Body of pancreas (tissue), 4 donors: ENCODE data around the gene RRN3. TPM values are rescaled to one million over a fixed set of nuclear protein-coding genes. Genes with fewer than 3 reads are reported as not detected.
"Not testable (repeated sequence)": the region's sequence is repeated elsewhere in the genome, so short reads cannot be mapped to it uniquely, and the experiment has no call there.

Source experiments
- ATAC-seq: fragments of 150-250 bp; one replicate; pipeline ENCODE4 v1.9.1; 2016
- DNase-seq, 4 donors: peaks; one replicate each; pipeline ENCODE4 v3.0.0-alpha.2; 2019
- H3K27ac ChIP-seq, 4 donors: fragments of 200-600 bp; sonication (generic); 1 replicate in 3 of 4; 2 replicates in 1 of 4; pipeline versions ENCODE4 v1.5.1 to v1.6.1; 2016 to 2019; ENCODE audit warnings: mild to moderate bottlenecking in 1 of 4, mixed read lengths in 1 of 4, moderate library complexity in 1 of 4
- H3K27me3 ChIP-seq, 2 donors: fragments of 200-600 bp; sonication (generic); one replicate each; pipeline ENCODE4 v1.6.0; 2016; ENCODE audit warnings: mild to moderate bottlenecking in 1 of 2
- H3K36me3 ChIP-seq, 2 donors: fragments of 200-600 bp; sonication (generic); replicated peaks in 1 of 2; 2 replicates each; pipeline ENCODE4 v1.5.1; 2016; ENCODE audit warnings: low read depth in 2 of 2; ENCODE audit not compliant: insufficient read depth in 1 of 2
- H3K4me1 ChIP-seq: fragments of 200-600 bp; sonication (generic); one replicate; pipeline ENCODE4 v1.6.0; 2016
- H3K4me3 ChIP-seq, 2 donors: fragments of 200-600 bp; sonication (generic); 1 replicate in 1 of 2; 2 replicates in 1 of 2; pipeline ENCODE4 v1.5.1; 2016 to 2019
- H3K9me3 ChIP-seq, 3 donors: fragments of 200-600 bp; sonication (generic); 1 replicate in 2 of 3; 2 replicates in 1 of 3; pipeline ENCODE4 v1.5.1; 2016
- POLR2A ChIP-seq, 3 donors: fragments of 450-650 bp; IDR thresholded peaks; one replicate each; pipeline ENCODE4 v1.6.1; 2016; ENCODE audit warnings: antibody characterized with exemption in 3 of 3, mild to moderate bottlenecking in 2 of 3
- WGBS, 2 donors: methylation state at CpG; one replicate each; pipeline ENCODE4 v1.1.5; 2017; 5-methylcytosine and 5-hydroxymethylcytosine counted together
- intact Hi-C: fragments of 100-400 bp; cut with DNase I; formaldehyde crosslinking; loops from one replicate; pipeline ENCODE4 v1.15.1; 2023
- total RNA-seq, 2 donors: library from RNA; depleted of rRNA; stranded (reverse); fragments of >200 nt; gene quantifications; one replicate each; pipeline ENCODE4 v1.1.0, GENCODE V29; 2016
- TF ChIP-seq, protein P1 (sequence below), 7 experiments: fragments of 450-650 bp in 4 of 7; fragments of 200-600 bp in 3 of 7; sonication (generic) in 3 of 7; IDR thresholded peaks; one replicate each; pipeline ENCODE4 v1.5.1; 2016 to 2019; ENCODE audit warnings: antibody characterized with exemption in 7 of 7

Gene RRN3, protein sequence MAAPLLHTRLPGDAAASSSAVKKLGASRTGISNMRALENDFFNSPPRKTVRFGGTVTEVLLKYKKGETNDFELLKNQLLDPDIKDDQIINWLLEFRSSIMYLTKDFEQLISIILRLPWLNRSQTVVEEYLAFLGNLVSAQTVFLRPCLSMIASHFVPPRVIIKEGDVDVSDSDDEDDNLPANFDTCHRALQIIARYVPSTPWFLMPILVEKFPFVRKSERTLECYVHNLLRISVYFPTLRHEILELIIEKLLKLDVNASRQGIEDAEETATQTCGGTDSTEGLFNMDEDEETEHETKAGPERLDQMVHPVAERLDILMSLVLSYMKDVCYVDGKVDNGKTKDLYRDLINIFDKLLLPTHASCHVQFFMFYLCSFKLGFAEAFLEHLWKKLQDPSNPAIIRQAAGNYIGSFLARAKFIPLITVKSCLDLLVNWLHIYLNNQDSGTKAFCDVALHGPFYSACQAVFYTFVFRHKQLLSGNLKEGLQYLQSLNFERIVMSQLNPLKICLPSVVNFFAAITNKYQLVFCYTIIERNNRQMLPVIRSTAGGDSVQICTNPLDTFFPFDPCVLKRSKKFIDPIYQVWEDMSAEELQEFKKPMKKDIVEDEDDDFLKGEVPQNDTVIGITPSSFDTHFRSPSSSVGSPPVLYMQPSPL
- total RNA-seq, result 10 to 100 TPM; 12.2 to 12.5 TPM

DNA sequence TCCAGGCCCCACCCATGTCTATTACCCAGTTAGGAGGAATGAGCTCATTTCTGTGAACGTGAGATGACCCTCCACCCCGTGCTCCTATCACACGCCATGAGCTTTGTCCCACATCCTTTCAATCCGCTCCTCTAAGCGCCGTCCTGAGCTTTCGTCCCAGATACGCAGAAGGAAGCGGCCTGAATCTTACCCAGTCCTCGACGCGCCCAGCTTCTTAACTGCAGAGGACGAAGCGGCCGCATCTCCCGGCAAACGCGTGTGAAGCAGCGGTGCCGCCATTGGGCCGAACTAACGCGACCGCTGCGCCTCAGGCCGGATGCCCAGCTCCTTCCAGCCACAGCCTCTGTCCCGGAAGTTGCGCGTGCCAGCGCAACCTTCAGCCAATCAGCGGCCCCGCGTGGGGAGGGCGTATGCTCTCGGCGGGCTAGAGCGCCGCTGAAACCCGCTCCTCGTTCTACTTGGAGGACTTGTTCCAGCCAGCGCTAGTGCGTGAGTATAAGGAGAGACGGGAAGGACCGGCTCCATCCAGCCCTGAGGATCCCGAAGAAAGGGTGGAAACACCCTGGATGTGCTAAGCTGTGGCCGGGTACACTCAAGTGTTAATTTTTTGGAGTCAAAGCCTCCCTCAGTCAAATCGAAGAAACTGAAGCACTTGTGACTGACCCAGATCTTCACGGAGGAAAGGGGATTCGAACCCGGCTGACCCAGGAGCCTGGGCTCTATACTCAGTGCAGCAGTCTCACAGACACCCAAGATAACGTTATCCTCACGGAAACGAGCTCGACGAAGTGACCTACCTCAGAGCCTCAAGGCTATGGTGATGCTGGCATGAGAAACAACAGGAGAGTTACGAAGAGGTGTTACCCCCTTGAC lies at the start of gene RRN3:
RRN3 (minus strand) TSS at position 318 of the 873 bp plus-strand sequence; CDS start at position 279, 39 bp downstream.
- peak within 1 kb of the TSS; percentile 59 to 82 (median 74) for H3K27ac ChIP-seq
- H3K9me3 ChIP-seq, H3K27me3 ChIP-seq, intact Hi-C loops, H3K36me3 ChIP-seq: not testable (repeated sequence)
- peak; percentile 92 to 94 (median 93) for DNase-seq
- TF ChIP-seq POLR2A (IDR thresholded peaks at IDR 0.05), result peak; percentile 58 to 89 (median 83)
- H3K4me1 ChIP-seq, result peaks cover 16% of the 10 kb centered on the region
- H3K4me3 ChIP-seq, result peak within 1 kb of the TSS; percentile 43 to 45
- ATAC-seq, result peak; percentile 100
- WGBS, 2 donors, result 1 to 2% methylated on average over 41 to 56 of the region's 56 CpGs

DNA sequence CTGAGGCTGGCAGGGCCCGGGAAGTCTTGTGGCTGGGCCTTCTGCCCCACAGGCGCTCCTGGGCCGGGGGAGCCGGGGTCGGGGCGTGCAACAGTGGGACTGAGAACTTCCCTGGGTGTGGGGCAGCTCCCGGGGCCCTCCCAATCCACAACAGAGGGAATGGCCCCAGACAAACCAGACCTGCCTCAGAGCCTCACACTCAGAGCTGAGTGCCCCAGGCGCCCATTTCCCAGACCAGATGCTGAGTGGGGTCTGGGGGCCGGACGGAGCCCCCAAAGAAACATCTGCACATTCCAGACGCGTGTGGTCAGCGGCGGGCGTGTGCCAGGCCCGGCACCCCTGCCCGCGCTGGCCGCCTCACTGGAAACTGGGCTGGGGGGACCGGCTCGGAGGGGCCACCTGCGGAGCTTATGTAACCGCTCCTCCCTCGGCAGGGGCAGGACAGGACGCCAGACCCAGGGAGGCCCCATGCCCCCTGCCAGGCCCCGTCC lies 49.6 kb upstream of the RRN3 start:
- DNase-seq, H3K27me3 ChIP-seq, H3K27ac ChIP-seq, H3K9me3 ChIP-seq, H3K36me3 ChIP-seq, ATAC-seq, H3K4me3 ChIP-seq, intact Hi-C loops, H3K4me1 ChIP-seq: not testable (repeated sequence)
- WGBS, 2 donors, result 77% methylated on average over 18 of the region's 26 CpGs; no CpG with 5 or more reads in 1 of the 2 donors

DNA sequence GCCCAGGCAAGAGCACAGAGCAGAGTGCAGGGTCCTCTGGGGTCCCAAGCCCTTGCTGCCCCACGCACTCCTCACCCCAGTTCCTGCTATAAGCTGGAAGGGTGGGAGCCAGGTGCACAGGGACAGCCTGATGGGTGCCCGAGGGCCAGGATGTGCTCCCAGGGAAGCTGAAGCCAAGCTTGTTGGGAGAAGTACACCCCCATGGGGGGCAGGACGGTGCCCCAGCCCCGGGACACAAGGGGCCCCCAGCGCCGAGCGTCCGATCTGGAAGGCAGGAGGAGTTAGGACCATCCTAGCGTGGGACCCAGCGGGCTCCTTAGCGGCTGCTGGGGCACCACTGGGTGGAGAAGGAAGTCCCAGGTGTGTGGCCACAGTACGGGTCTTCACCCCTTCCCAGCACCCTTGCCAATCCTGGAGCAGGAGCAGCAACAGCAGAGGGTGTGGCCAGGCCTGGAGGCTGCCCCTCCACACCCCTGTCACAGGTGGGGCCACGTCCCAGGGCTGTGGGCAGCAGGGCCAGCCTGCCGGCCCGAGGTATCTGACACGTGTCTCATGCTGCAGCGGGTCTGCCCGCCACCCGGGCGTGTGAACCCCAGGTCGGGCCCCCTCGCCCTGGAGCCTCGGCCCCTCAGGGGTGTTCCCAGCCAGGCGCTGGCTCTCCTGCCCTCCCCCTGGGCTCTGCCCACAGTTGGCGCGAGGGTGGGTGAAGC lies 49.0 kb upstream of the RRN3 start:
- 40% methylated on average over 1 of the region's 26 CpGs; no CpG with 5 or more reads in 1 of the 2 donors for WGBS, 2 donors
- H3K9me3 ChIP-seq, H3K27ac ChIP-seq, H3K4me1 ChIP-seq, intact Hi-C loops, H3K27me3 ChIP-seq, H3K36me3 ChIP-seq, ATAC-seq, DNase-seq, H3K4me3 ChIP-seq: not testable (repeated sequence)

DNA sequence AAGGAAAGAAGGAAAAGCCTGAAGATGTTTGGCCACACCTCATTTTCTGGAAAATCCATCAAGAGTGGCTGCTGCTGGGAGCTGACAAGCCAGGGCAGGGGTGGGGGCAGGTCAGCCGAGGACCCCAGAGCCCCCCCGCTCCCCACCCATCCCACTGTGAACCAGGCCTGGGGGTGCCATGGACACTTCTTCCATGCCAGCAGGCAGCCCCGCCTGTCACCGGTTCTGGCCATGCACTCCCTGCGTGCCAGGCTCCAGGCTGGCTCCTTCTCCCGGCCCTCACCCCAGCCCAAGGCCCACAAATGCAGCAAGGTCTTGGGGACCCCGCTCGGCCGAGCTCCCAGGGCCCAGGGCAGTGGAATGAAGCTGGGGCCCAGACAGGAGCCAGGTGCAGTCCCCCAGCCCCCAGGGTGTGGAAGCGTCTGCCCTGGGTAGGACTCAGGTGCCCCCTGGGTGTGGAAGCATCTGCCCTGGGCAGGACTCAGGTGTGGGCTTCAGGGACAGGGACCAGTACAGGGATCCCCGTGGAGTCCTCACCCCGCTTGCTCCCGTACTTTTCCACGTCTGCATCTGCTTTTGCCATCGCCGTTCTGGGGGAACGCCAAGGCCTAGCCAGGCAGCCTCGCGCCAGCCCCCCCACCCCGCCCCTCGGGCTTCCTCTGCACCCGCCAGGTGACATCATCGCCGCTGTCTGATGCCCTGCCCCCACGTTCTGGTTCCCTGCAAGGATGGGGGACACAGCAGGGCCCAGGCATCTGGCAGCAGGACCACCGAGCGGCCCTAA lies 48.2 kb upstream of the RRN3 start:
- H3K9me3 ChIP-seq, intact Hi-C loops, ATAC-seq, H3K4me1 ChIP-seq, H3K36me3 ChIP-seq, H3K27me3 ChIP-seq, H3K27ac ChIP-seq, DNase-seq, H3K4me3 ChIP-seq: not testable (repeated sequence)
- 82% methylated on average over 8 of the region's 27 CpGs; no CpG with 5 or more reads in 1 of the 2 donors for WGBS, 2 donors

DNA sequence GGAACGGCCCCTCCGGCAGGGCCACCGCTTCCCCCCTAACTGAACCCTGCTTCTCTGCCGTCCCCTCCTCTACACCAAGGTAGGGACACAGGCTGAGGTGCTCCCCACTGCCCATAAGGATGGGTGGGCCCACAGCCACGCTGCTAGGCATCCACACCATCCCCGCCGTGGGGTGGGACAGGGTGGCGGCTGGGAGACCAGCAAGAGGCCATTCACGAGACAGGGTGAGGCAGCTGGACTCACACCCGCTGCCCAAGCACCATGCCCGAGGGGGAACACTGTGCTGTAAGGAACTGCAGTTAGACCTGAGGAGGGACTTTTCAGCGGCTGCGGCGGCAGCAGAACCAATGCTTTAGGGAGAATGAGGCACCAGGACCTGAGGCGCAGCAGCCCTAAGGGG lies 47.5 kb upstream of the RRN3 start:
- peaks cover 9% of the 10 kb centered on the region for H3K4me1 ChIP-seq
- no peak overlapping the region for H3K27ac ChIP-seq
- intact Hi-C loops, result no loop called here
- no peaks in the 10 kb centered on the region for H3K27me3 ChIP-seq
- no peaks in the 10 kb centered on the region for H3K9me3 ChIP-seq
- DNase-seq (no peak), ATAC-seq (no peak)
- no peaks in the 10 kb centered on the region for H3K36me3 ChIP-seq
- WGBS, 2 donors, result 89% methylated on average over 8 of the region's 15 CpGs; no CpG with 5 or more reads in 1 of the 2 donors
- no peak overlapping the region for H3K4me3 ChIP-seq
- no peak for TF ChIP-seq POLR2A (IDR thresholded peaks at IDR 0.05)
- TF ChIP-seq, protein P1, sequence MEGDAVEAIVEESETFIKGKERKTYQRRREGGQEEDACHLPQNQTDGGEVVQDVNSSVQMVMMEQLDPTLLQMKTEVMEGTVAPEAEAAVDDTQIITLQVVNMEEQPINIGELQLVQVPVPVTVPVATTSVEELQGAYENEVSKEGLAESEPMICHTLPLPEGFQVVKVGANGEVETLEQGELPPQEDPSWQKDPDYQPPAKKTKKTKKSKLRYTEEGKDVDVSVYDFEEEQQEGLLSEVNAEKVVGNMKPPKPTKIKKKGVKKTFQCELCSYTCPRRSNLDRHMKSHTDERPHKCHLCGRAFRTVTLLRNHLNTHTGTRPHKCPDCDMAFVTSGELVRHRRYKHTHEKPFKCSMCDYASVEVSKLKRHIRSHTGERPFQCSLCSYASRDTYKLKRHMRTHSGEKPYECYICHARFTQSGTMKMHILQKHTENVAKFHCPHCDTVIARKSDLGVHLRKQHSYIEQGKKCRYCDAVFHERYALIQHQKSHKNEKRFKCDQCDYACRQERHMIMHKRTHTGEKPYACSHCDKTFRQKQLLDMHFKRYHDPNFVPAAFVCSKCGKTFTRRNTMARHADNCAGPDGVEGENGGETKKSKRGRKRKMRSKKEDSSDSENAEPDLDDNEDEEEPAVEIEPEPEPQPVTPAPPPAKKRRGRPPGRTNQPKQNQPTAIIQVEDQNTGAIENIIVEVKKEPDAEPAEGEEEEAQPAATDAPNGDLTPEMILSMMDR (IDR thresholded peaks at IDR 0.05), result no peak

DNA sequence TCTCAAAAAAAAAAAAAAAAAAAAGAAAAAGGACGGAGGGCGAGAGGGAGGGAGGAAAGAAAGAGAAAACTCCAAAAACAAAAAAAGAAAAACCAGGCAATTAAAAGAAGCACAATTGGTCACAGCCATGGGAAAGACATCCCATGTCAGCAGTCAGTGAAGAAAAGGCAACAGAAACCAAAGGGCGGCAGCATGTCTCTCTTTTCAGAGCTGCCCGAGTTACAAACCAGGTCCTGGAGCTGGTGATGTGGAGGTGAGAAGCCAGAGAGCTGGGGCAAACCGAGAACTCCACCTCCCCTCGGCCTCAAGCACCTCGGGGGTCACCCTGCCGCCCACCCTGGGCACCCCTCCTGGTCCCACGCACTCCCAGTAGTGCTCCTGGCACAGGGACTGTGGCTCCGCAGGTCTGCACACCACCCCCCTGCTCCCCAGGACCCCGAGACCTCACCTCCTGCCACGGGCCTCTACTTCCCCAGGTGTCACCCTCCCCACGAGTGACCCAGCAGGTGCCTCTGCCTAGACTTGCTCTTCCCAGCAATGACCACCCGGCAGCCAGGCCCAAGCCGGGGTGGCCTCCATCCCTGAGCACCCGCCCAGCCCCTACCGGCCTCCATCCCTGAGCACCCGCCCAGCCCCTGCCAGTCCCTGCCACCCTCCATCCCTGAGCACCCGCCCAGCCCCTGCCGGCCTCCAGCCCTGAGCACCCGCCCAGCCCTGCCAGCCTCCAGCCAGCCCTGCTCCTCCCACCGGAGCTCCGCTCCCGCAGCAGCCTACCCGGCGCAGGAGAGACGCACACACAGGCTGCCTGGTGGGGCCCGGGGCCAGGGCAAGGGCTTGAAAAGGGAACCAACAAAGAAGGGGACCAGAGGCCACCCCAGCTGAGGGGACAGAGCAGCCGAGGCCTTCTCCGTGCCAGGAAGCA lies 46.6 kb upstream of the RRN3 start:
- H3K27me3 ChIP-seq, ATAC-seq, H3K27ac ChIP-seq, DNase-seq, intact Hi-C loops, H3K4me3 ChIP-seq, H3K36me3 ChIP-seq, H3K9me3 ChIP-seq, H3K4me1 ChIP-seq: not testable (repeated sequence)
- WGBS, 2 donors, result 77 to 88% methylated on average over 8 to 28 of the region's 30 CpGs

DNA sequence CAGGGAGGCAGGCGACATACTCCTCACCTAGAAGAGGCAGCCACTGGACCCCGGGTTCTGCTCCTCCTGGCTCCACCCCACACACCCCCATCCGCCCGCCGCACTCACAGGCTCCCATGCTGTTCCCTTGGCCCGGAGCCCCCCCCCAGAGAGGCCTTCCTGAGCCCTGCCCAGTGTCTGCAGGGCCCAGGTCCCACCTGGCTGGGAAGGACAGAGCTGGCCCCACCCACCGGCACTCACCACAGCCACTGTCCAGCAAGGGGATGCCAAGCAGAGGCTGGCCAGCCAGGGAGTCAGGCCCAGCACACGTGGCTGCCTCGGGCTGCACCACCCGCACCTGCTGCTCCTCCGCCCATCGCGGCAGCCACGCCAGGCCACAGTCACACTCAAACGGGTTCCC lies 43.4 kb upstream of the RRN3 start:
- H3K4me3 ChIP-seq, H3K9me3 ChIP-seq, intact Hi-C loops, H3K27ac ChIP-seq, DNase-seq, H3K36me3 ChIP-seq, H3K27me3 ChIP-seq, ATAC-seq, H3K4me1 ChIP-seq: not testable (repeated sequence)
- WGBS, 2 donors, result 78% methylated on average over 4 of the region's 15 CpGs; no CpG with 5 or more reads in 1 of the 2 donors

DNA sequence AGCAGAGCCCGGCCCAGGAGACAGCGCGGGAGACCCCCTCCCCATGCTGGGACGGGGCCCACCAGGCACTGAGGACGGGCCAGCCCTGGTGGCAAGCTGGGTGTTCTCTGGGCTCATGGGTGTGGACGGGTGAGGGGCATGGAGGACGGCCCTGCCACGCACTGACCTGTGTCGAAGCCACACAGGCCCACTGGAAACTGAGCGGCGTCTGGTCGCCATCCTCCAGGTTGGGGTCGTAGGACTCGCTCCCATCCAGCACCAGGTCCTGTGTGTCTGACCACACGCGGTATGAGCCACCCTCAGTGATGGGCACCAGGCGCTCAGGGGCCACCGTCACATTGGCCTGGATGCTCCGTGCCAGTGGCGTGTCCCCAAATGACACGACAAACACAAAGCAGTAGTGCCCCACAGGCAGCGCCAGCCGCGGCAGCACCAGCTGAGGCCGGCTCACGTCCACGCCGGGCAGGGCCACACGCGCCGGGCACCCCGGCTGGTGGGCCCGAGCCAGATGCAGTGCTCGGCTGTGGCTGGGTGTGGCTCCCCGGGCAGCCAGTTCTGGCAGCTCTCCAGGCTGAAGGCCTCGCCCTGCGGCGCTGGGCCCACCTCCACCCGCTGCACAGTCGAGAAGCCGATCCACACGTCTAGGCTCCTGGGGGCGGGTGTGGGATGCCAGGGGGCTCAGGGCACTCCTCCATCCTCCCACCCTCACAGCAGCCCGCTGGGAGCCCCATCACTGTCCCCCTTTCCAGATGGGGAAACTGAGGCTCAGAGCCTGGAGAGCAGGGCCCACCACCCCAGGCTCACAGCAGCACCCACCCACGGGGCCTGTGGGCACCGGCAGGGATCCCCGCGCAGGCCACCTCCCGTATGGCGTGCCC lies 41.6 kb upstream of the RRN3 start:
- ATAC-seq, H3K27me3 ChIP-seq, intact Hi-C loops, H3K36me3 ChIP-seq, DNase-seq, H3K4me1 ChIP-seq, H3K4me3 ChIP-seq, H3K9me3 ChIP-seq, H3K27ac ChIP-seq: not testable (repeated sequence)
- WGBS, 2 donors, result 91% methylated on average over 29 of the region's 50 CpGs; no CpG with 5 or more reads in 1 of the 2 donors
